Testis (tissue), 2 donors: Measurements from ENCODE around the gene AGA.

Experiments used
- POLR2A ChIP-seq: fragments of 450-650 bp; IDR thresholded peaks from one replicate; pipeline ENCODE4 v1.6.1; 2017; ENCODE audit warnings: antibody characterized with exemption, mild to moderate bottlenecking, moderate library complexity
- TF ChIP-seq, protein P1 (sequence below), 3 experiments: fragments of 450-650 bp in 2 of 3; fragments of 200-600 bp in 1 of 3; sonication (generic) in 1 of 3; IDR thresholded peaks; one replicate each; pipeline ENCODE4 v1.5.1; 2016 to 2019; ENCODE audit warnings: antibody characterized with exemption in 3 of 3, mild to moderate bottlenecking in 2 of 3, moderate library complexity in 1 of 3

DNA sequence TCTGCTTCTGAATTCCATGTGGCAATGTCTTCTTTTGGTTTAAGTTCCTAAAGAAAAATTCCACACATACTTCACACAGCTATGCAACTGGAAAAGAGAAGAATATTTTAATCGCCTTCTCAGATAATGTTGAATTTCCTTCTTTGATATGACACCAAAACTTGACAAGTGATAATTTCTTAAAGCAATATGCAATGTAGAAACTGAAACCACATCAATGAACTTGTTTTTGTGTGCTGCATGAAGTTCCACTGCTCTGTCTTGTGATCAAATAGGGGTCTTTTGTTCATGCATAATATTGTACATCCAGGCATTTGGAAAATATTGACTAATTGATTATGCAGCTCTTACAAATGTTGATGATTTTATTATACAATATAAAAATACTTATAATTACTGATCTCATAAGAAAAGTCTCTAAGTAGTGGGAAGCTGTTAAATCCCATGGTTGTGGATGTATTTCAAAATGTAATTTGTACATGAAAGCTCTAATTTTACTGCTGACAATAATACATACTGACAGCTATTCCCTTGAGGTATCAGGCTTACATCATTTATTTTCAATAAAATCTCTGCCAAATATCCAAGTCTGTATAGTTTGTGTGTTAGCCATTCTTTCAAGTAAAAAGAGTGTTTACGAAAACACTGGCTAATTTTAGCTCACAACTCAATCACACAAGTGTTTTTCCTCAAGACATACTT lies 56.5 kb downstream of the AGA start:
- TF ChIP-seq POLR2A, result no peak
- TF ChIP-seq, protein P1, sequence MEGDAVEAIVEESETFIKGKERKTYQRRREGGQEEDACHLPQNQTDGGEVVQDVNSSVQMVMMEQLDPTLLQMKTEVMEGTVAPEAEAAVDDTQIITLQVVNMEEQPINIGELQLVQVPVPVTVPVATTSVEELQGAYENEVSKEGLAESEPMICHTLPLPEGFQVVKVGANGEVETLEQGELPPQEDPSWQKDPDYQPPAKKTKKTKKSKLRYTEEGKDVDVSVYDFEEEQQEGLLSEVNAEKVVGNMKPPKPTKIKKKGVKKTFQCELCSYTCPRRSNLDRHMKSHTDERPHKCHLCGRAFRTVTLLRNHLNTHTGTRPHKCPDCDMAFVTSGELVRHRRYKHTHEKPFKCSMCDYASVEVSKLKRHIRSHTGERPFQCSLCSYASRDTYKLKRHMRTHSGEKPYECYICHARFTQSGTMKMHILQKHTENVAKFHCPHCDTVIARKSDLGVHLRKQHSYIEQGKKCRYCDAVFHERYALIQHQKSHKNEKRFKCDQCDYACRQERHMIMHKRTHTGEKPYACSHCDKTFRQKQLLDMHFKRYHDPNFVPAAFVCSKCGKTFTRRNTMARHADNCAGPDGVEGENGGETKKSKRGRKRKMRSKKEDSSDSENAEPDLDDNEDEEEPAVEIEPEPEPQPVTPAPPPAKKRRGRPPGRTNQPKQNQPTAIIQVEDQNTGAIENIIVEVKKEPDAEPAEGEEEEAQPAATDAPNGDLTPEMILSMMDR (IDR thresholded peaks at IDR 0.05), result no peak
